Trophoblast cell (in vitro differentiated cells and primary cell): Measurements from ENCODE around the gene ACVRL1.

ENCODE experiments used
- DNase-seq, 2 donors: peaks; one replicate each; pipeline ENCODE4 v3.0.0-alpha.2; 2016
- H2AFZ ChIP-seq: 2 replicates; pipeline ENCODE4 v1.6.1; 2013; ENCODE audit warnings: low read length, moderate library complexity, mild to moderate bottlenecking; ENCODE audit not compliant: insufficient read depth, poor library complexity
- H2AK5ac ChIP-seq: 2 replicates; pipeline ENCODE4 v1.6.1; 2013; ENCODE audit warnings: mild to moderate bottlenecking, low read length
- H2BK120ac ChIP-seq: 2 replicates; pipeline ENCODE4 v1.6.1; 2013; ENCODE audit warnings: low read length, mild to moderate bottlenecking, moderate library complexity; ENCODE audit not compliant: insufficient read depth, poor library complexity
- H2BK12ac ChIP-seq: 2 replicates; pipeline ENCODE4 v1.6.1; 2013; ENCODE audit warnings: mild to moderate bottlenecking, low read length, moderate library complexity
- H2BK5ac ChIP-seq: 2 replicates; pipeline ENCODE4 v1.6.1; 2013; ENCODE audit warnings: low read length, low read depth, moderate library complexity, mild to moderate bottlenecking; ENCODE audit not compliant: poor library complexity
- H3K14ac ChIP-seq: 2 replicates; pipeline ENCODE4 v1.6.1; 2013; ENCODE audit warnings: mild to moderate bottlenecking, low read length
- H3K18ac ChIP-seq: 2 replicates; pipeline ENCODE4 v1.6.1; 2013; ENCODE audit warnings: mild to moderate bottlenecking, low read length
- H3K23ac ChIP-seq: 2 replicates; pipeline ENCODE4 v1.6.1; 2013; ENCODE audit warnings: low read length
- H3K27ac ChIP-seq: 2 replicates; pipeline ENCODE4 v1.5.1; 2013; ENCODE audit warnings: low read depth, mild to moderate bottlenecking, inconsistent platforms, low read length, moderate library complexity
- H3K27me3 ChIP-seq: 2 replicates; pipeline ENCODE4 v1.6.1; 2013; ENCODE audit warnings: inconsistent platforms, mild to moderate bottlenecking, low read length, moderate library complexity; ENCODE audit not compliant: insufficient read depth
- H3K36me3 ChIP-seq, 2 experiments: 1 replicate in 1 of 2; 2 replicates in 1 of 2; pipeline ENCODE4 v1.6.1; 2013; ENCODE audit warnings: low read length in 2 of 2, mild to moderate bottlenecking in 2 of 2, moderate library complexity in 1 of 2; ENCODE audit not compliant: insufficient read depth in 2 of 2, control insufficient read depth in 1 of 2
- H3K4ac ChIP-seq: 2 replicates; pipeline ENCODE4 v1.6.1; 2013; ENCODE audit warnings: low read depth, mild to moderate bottlenecking, low read length, moderate library complexity
- H3K4me1 ChIP-seq, 2 experiments: 1 replicate in 1 of 2; 2 replicates in 1 of 2; pipeline ENCODE4 v1.6.1; 2013; ENCODE audit warnings: low read length in 2 of 2, mild to moderate bottlenecking in 2 of 2, moderate library complexity in 1 of 2; ENCODE audit not compliant: insufficient read depth in 2 of 2, control insufficient read depth in 1 of 2
- H3K4me2 ChIP-seq: 2 replicates; pipeline ENCODE4 v1.6.1; 2013; ENCODE audit warnings: inconsistent platforms, mild to moderate bottlenecking, low read length, moderate library complexity
- H3K4me3 ChIP-seq: 2 replicates; pipeline ENCODE4 v1.5.1; 2013; ENCODE audit warnings: mild to moderate bottlenecking, low read depth, low read length, inconsistent platforms
- H3K79me1 ChIP-seq: one replicate; pipeline ENCODE4 v1.6.1; 2013; ENCODE audit warnings: low read length
- H3K79me2 ChIP-seq: 2 replicates; pipeline ENCODE4 v1.6.1; 2013; ENCODE audit warnings: low read length, mild to moderate bottlenecking; ENCODE audit not compliant: control insufficient read depth, insufficient read depth, poor library complexity
- H3K9ac ChIP-seq: 2 replicates; pipeline ENCODE4 v1.6.1; 2013; ENCODE audit warnings: mild to moderate bottlenecking, low read length
- H3K9me3 ChIP-seq: 2 replicates; pipeline ENCODE4 v1.6.1; 2013; ENCODE audit warnings: low read depth, mild to moderate bottlenecking, control low read depth, inconsistent platforms, low read length; ENCODE audit not compliant: insufficient read depth
- H4K12ac ChIP-seq: 2 replicates; pipeline ENCODE4 v1.6.1; 2013; ENCODE audit warnings: low read depth, mild to moderate bottlenecking, low read length, moderate library complexity
- H4K8ac ChIP-seq: 2 replicates; pipeline ENCODE4 v1.6.1; 2013; ENCODE audit warnings: low read depth, mild to moderate bottlenecking, low read length, moderate library complexity
- H4K91ac ChIP-seq: one replicate; pipeline ENCODE4 v1.6.1; 2013; ENCODE audit warnings: low read depth, mild to moderate bottlenecking, low read length, moderate library complexity
- WGBS: extraction: QIAGEN DNeasy Blood & Tissue Kit; methylation state at CpG from one replicate; pipeline ENCODE4 v1.1.7; 2013; ENCODE audit warnings: missing lambda C conversion rate; ENCODE audit not compliant: insufficient read length, insufficient coverage; ENCODE audit errors: extremely low coverage; 5-methylcytosine and 5-hydroxymethylcytosine counted together

Gene ACVRL1

DNA sequence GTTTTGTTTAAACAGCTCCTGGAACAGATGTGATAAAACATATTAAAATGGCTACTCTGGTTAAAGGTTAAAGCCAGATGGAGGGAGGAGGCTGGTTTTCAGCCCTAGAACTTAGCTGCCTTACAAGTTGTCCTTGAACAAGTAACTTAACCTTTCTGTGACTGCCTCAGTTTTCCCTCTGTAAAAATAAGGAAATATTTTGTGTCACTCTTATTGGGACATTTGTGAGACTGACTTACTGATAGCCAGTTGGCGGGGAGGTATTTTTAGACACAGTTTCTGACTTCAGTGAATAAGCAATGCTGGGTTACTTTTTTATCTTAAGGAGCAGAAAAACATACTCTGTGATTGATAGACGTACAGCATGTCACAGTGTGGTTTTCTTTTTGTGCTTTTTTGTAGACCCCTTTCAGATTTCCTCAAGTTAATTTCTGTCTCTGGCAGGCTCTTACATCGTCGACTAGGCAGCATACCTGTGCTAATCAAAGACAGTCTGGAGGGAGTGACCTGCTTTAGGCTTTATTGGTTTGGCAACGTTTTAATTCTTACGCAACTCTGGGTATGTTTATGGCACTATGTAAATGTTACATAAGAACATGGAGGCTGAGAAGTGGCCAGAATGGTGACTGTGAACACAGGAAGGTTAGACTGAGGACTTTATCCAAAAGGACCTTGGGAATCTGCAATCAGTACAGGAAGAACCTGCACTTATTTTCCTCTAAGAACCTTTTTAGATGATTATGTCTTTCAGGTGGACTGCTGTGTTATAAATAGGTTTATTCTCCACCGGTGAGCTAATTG, 47.5 kb downstream of the ACVRL1 start:
- Histone ChIP-seq H3K18ac (no peak overlapping the region), H2AFZ (no peak overlapping the region), H2BK12ac (no peak overlapping the region), H3K36me3 (no peaks in the 10 kb centered on the region), H4K91ac (no peak overlapping the region), H3K4me2 (no peak overlapping the region), H4K12ac (no peak overlapping the region), H3K4ac (peak overlapping the region; percentile 49), H3K4me3 (no peak overlapping the region), H3K9me3 (no peaks in the 10 kb centered on the region), H3K14ac (no peak overlapping the region), H3K23ac (no peak overlapping the region), H2BK120ac (no peak overlapping the region), H3K79me1 (peaks cover 5% of the 10 kb centered on the region), H3K79me2 (peaks cover 8% of the 10 kb centered on the region), H2AK5ac (no peak overlapping the region), H3K4me1 (peaks cover 7 to 11% of the 10 kb centered on the region in 2 experiments), H3K27me3 (peaks cover 7% of the 10 kb centered on the region), H4K8ac (no peak overlapping the region), H3K27ac (no peak overlapping the region), H2BK5ac (no peak overlapping the region), H3K9ac (no peak overlapping the region)
- DNase-seq = peak in 1 of 2 donors; percentile 16
- WGBS = no CpG with 5 or more reads among the region's 7 CpGs

GRCh38 chr12:51955702-51956101, 48.4 kb downstream of the ACVRL1 start:
- no peak overlapping the region for H4K12ac ChIP-seq
- no peak overlapping the region for H2BK5ac ChIP-seq
- no peak overlapping the region for H4K91ac ChIP-seq
- peaks cover 7 to 11% of the 10 kb centered on the region in 2 experiments for H3K4me1 ChIP-seq
- H3K4ac ChIP-seq = no peak overlapping the region
- no peak overlapping the region for H3K4me3 ChIP-seq
- no peak overlapping the region for H3K23ac ChIP-seq
- H2BK120ac ChIP-seq = no peak overlapping the region
- no peak overlapping the region for H3K14ac ChIP-seq
- no peak overlapping the region for H3K27ac ChIP-seq
- peaks cover 3% of the 10 kb centered on the region for H3K27me3 ChIP-seq
- peaks cover 8% of the 10 kb centered on the region for H3K79me2 ChIP-seq
- H3K18ac ChIP-seq = no peak overlapping the region
- no CpG with 5 or more reads among the region's 1 CpG for WGBS
- H2AK5ac ChIP-seq = no peak overlapping the region
- H4K8ac ChIP-seq = no peak overlapping the region
- H2BK12ac ChIP-seq = no peak overlapping the region
- no peak overlapping the region for H3K9ac ChIP-seq
- H3K79me1 ChIP-seq = peaks cover 5% of the 10 kb centered on the region
- no peak overlapping the region for H2AFZ ChIP-seq
- H3K9me3 ChIP-seq = no peaks in the 10 kb centered on the region
- no peaks in the 10 kb centered on the region for H3K36me3 ChIP-seq
- DNase-seq = no peak
- no peak overlapping the region for H3K4me2 ChIP-seq

DNA sequence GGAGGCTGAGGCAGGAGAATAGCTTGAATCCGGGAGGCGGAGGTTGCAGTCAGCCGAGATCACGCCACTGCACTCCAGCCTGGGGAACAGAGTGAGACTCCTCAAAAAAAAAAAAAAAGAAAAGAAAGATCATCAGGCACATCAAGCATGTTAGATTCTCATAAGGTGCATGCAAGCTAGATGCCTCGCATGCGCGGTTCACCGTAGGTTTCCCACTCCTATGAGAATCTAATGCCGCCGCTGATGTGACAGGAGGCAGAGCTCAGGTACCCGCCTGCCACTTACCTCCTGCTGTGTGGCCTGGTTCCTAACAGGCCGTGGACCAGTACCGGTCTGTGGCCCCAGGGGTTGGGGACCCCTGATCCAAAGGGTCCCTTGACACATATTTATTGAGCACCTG, 51.2 kb downstream of the ACVRL1 start:
- no peaks in the 10 kb centered on the region for H3K27me3 ChIP-seq
- peaks cover 0 to 2% of the 10 kb centered on the region in 2 experiments for H3K4me1 ChIP-seq
- H3K79me2 ChIP-seq = no peaks in the 10 kb centered on the region
- H3K4ac ChIP-seq = no peak overlapping the region
- H2AK5ac ChIP-seq = no peak overlapping the region
- H3K18ac ChIP-seq = no peak overlapping the region
- DNase-seq = no peak
- no peaks in the 10 kb centered on the region for H3K9me3 ChIP-seq
- no peak overlapping the region for H3K27ac ChIP-seq
- H2BK120ac ChIP-seq = no peak overlapping the region
- no peak overlapping the region for H3K9ac ChIP-seq
- H4K8ac ChIP-seq = no peak overlapping the region
- no peak overlapping the region for H3K4me3 ChIP-seq
- H2BK5ac ChIP-seq = no peak overlapping the region
- no CpG with 5 or more reads among the region's 13 CpGs for WGBS
- H4K91ac ChIP-seq = no peak overlapping the region
- no peak overlapping the region for H3K4me2 ChIP-seq
- H3K23ac ChIP-seq = no peak overlapping the region
- H3K79me1 ChIP-seq = no peaks in the 10 kb centered on the region
- no peak overlapping the region for H2BK12ac ChIP-seq
- H4K12ac ChIP-seq = no peak overlapping the region
- H3K36me3 ChIP-seq = no peaks in the 10 kb centered on the region
- H3K14ac ChIP-seq = no peak overlapping the region
- peak overlapping the region; percentile 44 for H2AFZ ChIP-seq

DNA sequence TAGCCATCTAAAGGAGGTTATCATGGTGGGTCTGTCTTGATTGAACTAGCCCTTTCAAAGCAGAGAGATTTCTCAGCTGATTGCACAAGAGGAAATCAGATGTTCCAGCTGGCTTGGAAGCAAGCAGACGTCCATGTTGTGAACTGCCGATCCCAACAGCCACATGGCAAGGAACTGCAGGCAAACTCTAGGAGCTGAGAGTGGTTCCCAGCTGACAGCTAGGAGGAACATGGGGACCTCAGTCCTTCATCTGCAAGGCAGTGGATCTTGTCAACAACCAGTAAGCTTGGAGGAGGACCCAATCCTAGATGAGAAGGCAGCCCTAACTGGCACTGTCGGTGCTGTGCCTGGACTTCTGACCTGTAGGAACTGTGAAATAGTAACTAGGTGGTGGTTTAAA, 51.9 kb downstream of the ACVRL1 start:
- WGBS = no CpG with 5 or more reads among the region's 3 CpGs
- H3K23ac ChIP-seq = no peak overlapping the region
- no peak overlapping the region for H3K18ac ChIP-seq
- no peak overlapping the region for H3K4me3 ChIP-seq
- H3K79me2 ChIP-seq = no peaks in the 10 kb centered on the region
- no peak overlapping the region for H4K8ac ChIP-seq
- no peak overlapping the region for H3K27ac ChIP-seq
- no peaks in the 10 kb centered on the region for H3K79me1 ChIP-seq
- H2AK5ac ChIP-seq = no peak overlapping the region
- H3K14ac ChIP-seq = no peak overlapping the region
- H2BK5ac ChIP-seq = no peak overlapping the region
- H3K4me2 ChIP-seq = no peak overlapping the region
- no peaks in the 10 kb centered on the region for H3K27me3 ChIP-seq
- H3K36me3 ChIP-seq = no peaks in the 10 kb centered on the region
- no peak overlapping the region for H2AFZ ChIP-seq
- H3K4me1 ChIP-seq = peaks cover 0 to 2% of the 10 kb centered on the region in 2 experiments
- H2BK120ac ChIP-seq = no peak overlapping the region
- H3K4ac ChIP-seq = no peak overlapping the region
- no peak overlapping the region for H3K9ac ChIP-seq
- H4K12ac ChIP-seq = no peak overlapping the region
- no peak for DNase-seq
- H2BK12ac ChIP-seq = no peak overlapping the region
- H4K91ac ChIP-seq = no peak overlapping the region
- no peaks in the 10 kb centered on the region for H3K9me3 ChIP-seq
